Transverse colon (tissue), 4 donors: ENCODE data around the gene PARL. TPM values are rescaled to one million over a fixed set of nuclear protein-coding genes. Genes with fewer than 3 reads are reported as not detected.

Experiments
- DNase-seq: peaks from one replicate; pipeline ENCODE4 v3.0.0-alpha.2; 2019
- H3K27ac ChIP-seq, 4 donors: fragments of 200-600 bp; sonication (generic); 2 replicates each; pipeline ENCODE4 v1.5.1; 2016 to 2018; ENCODE audit warnings: inconsistent platforms in 4 of 4
- H3K27me3 ChIP-seq: fragments of 200-600 bp; sonication (generic); 2 replicates; pipeline ENCODE4 v1.5.1; 2017; ENCODE audit warnings: inconsistent platforms
- H3K36me3 ChIP-seq, 4 donors: fragments of 200-600 bp; sonication (generic); 2 replicates each; pipeline ENCODE4 v1.5.1; 2017 to 2019; ENCODE audit warnings: inconsistent platforms in 4 of 4
- H3K4me1 ChIP-seq, 4 donors: fragments of 200-600 bp; sonication (generic); 2 replicates each; pipeline ENCODE4 v1.5.1; 2017 to 2020; ENCODE audit warnings: inconsistent platforms in 4 of 4
- H3K4me3 ChIP-seq, 4 donors: fragments of 200-600 bp; sonication (generic); 1 replicate in 1 of 4; 2 replicates in 3 of 4; pipeline versions ENCODE4 v1.5.1 to v1.6.1; 2017 to 2019; ENCODE audit warnings: inconsistent platforms in 4 of 4
- H3K9me3 ChIP-seq, 2 donors: fragments of 200-600 bp; sonication (generic); 2 replicates each; pipeline ENCODE4 v1.5.1; 2017 to 2019; ENCODE audit warnings: inconsistent platforms in 2 of 2
- EP300 ChIP-seq: sonication (generic); formaldehyde crosslinking; IDR thresholded peaks from one replicate; pipeline ENCODE4 v1.6.1; 2017; ENCODE audit warnings: antibody characterized with exemption, low read depth
- POLR2A ChIP-seq: fragments of 450-650 bp; IDR thresholded peaks from one replicate; pipeline ENCODE4 v1.6.1; 2016; ENCODE audit warnings: antibody characterized with exemption, mild to moderate bottlenecking, moderate library complexity
- POLR2AphosphoS5 ChIP-seq, 3 donors: sonication (generic); formaldehyde crosslinking; IDR thresholded peaks; one replicate each; pipeline ENCODE4 v1.6.1; 2016; ENCODE audit warnings: antibody characterized with exemption in 3 of 3
- WGBS, 2 donors: methylation state at CpG; one replicate each; pipeline ENCODE4 v1.1.5; 2018; ENCODE audit warnings: low coverage in 1 of 2; 5-methylcytosine and 5-hydroxymethylcytosine counted together
- in situ Hi-C, 4 donors: fragments of 200-750 bp; cut with MboI; loops; one replicate each; pipeline versions ENCODE4 v1.15.0 to v1.15.1; 2017; ENCODE audit warnings: low sequenced_read_pairs in 3 of 4, low pct_ligation_motif_present in 1 of 4, low pct_unique_long_range_greater_than_20kb in 1 of 4
- intact Hi-C: fragments of 100-400 bp; cut with DNase I; formaldehyde crosslinking; loops from one replicate; pipeline ENCODE4 v1.15.1; 2023; ENCODE audit warnings: low total_unique reads
- total RNA-seq, 4 donors: library from RNA; depleted of rRNA; stranded (reverse); fragments of >200 nt; gene quantifications; one replicate each; pipeline ENCODE4 v1.1.0, GENCODE V29; 2016
- TF ChIP-seq, protein P1 (sequence below), 5 experiments: fragments of 200-600 bp in 3 of 5; fragments of 450-650 bp in 2 of 5; sonication (generic) in 3 of 5; IDR thresholded peaks; 1 replicate in 2 of 5; 2 replicates in 3 of 5; pipeline ENCODE4 v1.5.1; 2016 to 2017; ENCODE audit warnings: antibody characterized with exemption in 5 of 5, inconsistent platforms in 3 of 5, mild to moderate bottlenecking in 2 of 5, moderate library complexity in 1 of 5

PARL gene
- total RNA-seq, 4 donors from 2014 or later: 27.3 to 61.3 (median 48.8) TPM

DNA sequence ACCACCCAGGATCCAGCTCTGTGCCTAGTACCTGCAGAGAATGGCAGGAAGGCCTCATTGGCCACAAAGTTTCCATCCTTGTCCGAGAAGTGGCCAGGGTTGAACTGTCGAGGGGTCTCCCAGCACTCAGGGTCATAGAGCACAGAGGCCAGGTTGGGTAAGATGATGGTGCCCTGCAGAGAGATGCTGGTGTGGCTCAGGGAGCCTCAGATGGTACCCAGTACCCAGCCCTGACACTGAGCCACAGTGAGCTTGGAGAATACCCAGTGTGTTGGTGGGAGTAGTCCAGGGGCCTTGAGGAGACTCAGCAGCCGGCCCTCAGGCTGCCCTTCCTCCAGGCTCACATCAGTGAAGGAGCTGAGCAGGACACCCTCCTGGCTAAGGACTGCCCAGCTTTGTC lies 11.5 kb upstream of the PARL start:
- in situ Hi-C loops: loop anchor here (25.0 kb wide), 4 partner anchors 241 to 641 kb away; partner anchors contain the start of genes ALG3 (in 3 of the 4), EEF1AKMT4 (in 3 of the 4), VWA5B2 (in 3 of the 4) and CAMK2N2 (in 1 of the 4)

DNA sequence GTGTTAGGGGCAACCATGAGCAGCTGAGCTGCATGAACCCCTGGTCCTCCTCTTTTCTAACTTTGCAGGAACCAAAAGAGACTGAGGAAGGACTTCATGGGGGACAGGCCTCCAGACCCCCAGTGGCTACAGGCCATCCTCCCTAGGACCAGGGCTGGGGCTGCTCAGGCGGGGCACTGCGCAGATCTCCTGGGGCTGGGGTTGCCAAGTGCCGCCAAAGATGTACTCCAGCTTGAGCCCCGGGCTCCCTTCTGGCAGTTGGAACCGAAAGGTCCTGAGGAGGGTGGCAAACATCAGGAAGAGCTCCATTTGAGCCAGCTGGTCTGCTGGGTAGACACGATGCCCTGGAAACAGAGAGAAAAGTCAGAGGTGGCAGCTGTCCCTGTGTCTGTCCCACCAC lies 11.1 kb upstream of the PARL start:
- no peak for TF ChIP-seq EP300
- Histone ChIP-seq H3K9me3 (no peaks in the 10 kb centered on the region), H3K4me1 (peaks cover 0 to 15% (median 9%) of the 10 kb centered on the region in 4 donors), H3K27ac (no peak overlapping the region), H3K4me3 (no peak overlapping the region), H3K27me3 (peaks cover 7% of the 10 kb centered on the region), H3K36me3 (no peaks in the 10 kb centered on the region)
- in situ Hi-C loops (loop anchor here (25.0 kb wide), 4 partner anchors 242 to 642 kb away; partner anchors contain the start of genes ALG3 (in 3 of the 4), EEF1AKMT4 (in 3 of the 4), VWA5B2 (in 3 of the 4) and CAMK2N2 (in 1 of the 4)), intact Hi-C loops (loop anchor here (10.0 kb wide), 1 partner anchor 339 kb away; no protein-coding TSS in a partner anchor)
- WGBS, 2 donors: 86% methylated on average over 6 of the region's 6 CpGs; no CpG with 5 or more reads in 1 of the 2 donors
- DNase-seq: no peak

More for the DNA sequence above, 11.5 kb upstream of the PARL start:
- intact Hi-C loops: loop anchor here (10.0 kb wide), 1 partner anchor 339 kb away; no protein-coding TSS in a partner anchor
- no peak overlapping the region for H3K27ac ChIP-seq
- no peaks in the 10 kb centered on the region for H3K36me3 ChIP-seq
- peaks cover 0 to 15% (median 9%) of the 10 kb centered on the region in 4 donors for H3K4me1 ChIP-seq
- TF ChIP-seq POLR2A (no peak), EP300 (no peak), POLR2AphosphoS5 (IDR thresholded peaks at IDR 0.05) (no peak)
- TF ChIP-seq, protein P1, sequence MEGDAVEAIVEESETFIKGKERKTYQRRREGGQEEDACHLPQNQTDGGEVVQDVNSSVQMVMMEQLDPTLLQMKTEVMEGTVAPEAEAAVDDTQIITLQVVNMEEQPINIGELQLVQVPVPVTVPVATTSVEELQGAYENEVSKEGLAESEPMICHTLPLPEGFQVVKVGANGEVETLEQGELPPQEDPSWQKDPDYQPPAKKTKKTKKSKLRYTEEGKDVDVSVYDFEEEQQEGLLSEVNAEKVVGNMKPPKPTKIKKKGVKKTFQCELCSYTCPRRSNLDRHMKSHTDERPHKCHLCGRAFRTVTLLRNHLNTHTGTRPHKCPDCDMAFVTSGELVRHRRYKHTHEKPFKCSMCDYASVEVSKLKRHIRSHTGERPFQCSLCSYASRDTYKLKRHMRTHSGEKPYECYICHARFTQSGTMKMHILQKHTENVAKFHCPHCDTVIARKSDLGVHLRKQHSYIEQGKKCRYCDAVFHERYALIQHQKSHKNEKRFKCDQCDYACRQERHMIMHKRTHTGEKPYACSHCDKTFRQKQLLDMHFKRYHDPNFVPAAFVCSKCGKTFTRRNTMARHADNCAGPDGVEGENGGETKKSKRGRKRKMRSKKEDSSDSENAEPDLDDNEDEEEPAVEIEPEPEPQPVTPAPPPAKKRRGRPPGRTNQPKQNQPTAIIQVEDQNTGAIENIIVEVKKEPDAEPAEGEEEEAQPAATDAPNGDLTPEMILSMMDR (IDR thresholded peaks at IDR 0.05): no peak
- peaks cover 7% of the 10 kb centered on the region for H3K27me3 ChIP-seq
- H3K9me3 ChIP-seq: no peaks in the 10 kb centered on the region
- no peak overlapping the region for H3K4me3 ChIP-seq
- DNase-seq: no peak
- 78% methylated on average over 3 of the region's 3 CpGs; no CpG with 5 or more reads in 1 of the 2 donors for WGBS, 2 donors

DNA sequence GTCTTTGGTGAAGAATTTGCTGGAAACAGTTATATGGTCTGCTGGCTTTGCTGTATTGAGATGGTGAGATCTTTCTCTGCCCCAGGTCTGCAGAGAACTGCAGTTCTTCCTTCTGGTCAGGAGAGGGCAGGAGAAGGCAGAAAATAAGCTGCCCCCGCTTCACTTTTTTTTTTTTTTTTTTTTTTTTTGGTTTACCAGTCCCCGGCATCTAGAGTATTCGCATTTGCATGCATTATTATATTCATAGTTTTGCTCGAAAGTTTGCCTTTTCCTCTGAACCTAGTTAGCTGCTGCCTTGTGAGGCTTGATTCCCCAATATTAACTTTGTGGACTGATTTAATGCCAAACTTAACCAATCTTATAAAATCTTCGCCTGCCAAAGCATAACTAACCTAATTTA lies 10.6 kb upstream of the PARL start:
- no peaks in the 10 kb centered on the region for H3K36me3 ChIP-seq
- TF ChIP-seq POLR2A (no peak), EP300 (no peak), POLR2AphosphoS5 (IDR thresholded peaks at IDR 0.05) (no peak)
- TF ChIP-seq, protein P1 (IDR thresholded peaks at IDR 0.05): peak; percentile 70 to 88 (median 83)
- H3K9me3 ChIP-seq: no peaks in the 10 kb centered on the region
- in situ Hi-C loops (loop anchor here (25.0 kb wide), 4 partner anchors 242 to 642 kb away; partner anchors contain the start of genes ALG3 (in 3 of the 4), EEF1AKMT4 (in 3 of the 4), VWA5B2 (in 3 of the 4) and CAMK2N2 (in 1 of the 4)), intact Hi-C loops (loop anchor here (10.0 kb wide), 1 partner anchor 340 kb away; no protein-coding TSS in a partner anchor)
- H3K27ac ChIP-seq: no peak overlapping the region
- WGBS, 2 donors: 16 to 17% methylated on average over 5 of the region's 5 CpGs
- peaks cover 7% of the 10 kb centered on the region for H3K27me3 ChIP-seq
- no peak overlapping the region for H3K4me3 ChIP-seq
- DNase-seq: peak; percentile 31
- H3K4me1 ChIP-seq: peaks cover 0 to 15% (median 9%) of the 10 kb centered on the region in 4 donors

DNA sequence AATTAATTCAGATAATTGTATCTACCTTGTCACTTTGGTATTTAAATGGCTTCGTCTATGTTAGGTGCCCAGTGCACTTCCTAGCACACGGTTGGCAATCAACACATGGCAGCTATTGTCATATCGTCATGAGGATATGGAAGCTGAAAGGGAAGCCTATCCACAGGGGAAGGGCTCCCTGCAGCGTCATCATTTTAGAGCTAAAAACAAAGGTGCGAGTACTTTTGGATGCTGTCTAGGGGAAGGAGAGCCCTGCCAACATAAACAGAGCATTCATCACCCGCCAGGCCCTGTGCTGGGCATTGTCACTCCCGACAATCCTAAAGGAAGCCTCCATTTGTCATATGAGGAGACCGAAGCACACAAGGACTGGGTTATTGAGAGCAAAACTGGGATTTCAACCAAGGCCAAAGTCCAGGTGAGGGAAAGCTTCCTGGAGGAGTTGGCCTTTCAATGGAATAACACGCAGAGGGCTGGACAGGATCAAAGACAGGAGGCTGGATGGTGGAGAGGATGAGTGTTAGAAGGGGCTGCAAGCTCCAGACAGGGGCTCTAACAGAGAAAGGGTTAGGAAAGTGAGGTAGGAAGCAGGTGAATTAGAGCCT lies 8.0 kb upstream of the PARL start:
- peak; percentile 40 for DNase-seq
- peak overlapping the region; percentile 15 to 70 (median 40) for H3K27ac ChIP-seq

More for the DNA sequence above, 8.0 kb upstream of the PARL start:
- in situ Hi-C loops (loop anchor here (25.0 kb wide), 4 partner anchors 245 to 645 kb away; partner anchors contain the start of genes ALG3 (in 3 of the 4), EEF1AKMT4 (in 3 of the 4), VWA5B2 (in 3 of the 4) and CAMK2N2 (in 1 of the 4)), intact Hi-C loops (loop anchor here (10.0 kb wide), 1 partner anchor 342 kb away; no protein-coding TSS in a partner anchor)
- Histone ChIP-seq H3K36me3 (no peaks in the 10 kb centered on the region), H3K27me3 (peaks cover 7% of the 10 kb centered on the region), H3K4me3 (no peak overlapping the region), H3K9me3 (no peaks in the 10 kb centered on the region), H3K4me1 (peaks cover 0 to 15% (median 9%) of the 10 kb centered on the region in 4 donors)
- WGBS, 2 donors: 28 to 34% methylated on average over 5 to 9 of the region's 9 CpGs
- TF ChIP-seq POLR2AphosphoS5 (IDR thresholded peaks at IDR 0.05): peak in 1 of 3 donors; percentile 9
- TF ChIP-seq, protein P1 (IDR thresholded peaks at IDR 0.05): no peak
